ENCODE data around the gene OR12D1.

OR12D1 gene

GRCh38 chr6:29466241-29466640 lies 51.5 kb downstream of the OR12D1 start:
- no peak for DNase-seq
